Peyer's patch (tissue), 4 donors: Measurements from ENCODE around the gene ZCCHC3.

Experiments used
- POLR2A ChIP-seq, 2 donors: fragments of 450-650 bp; IDR thresholded peaks; one replicate each; pipeline ENCODE4 v1.5.1; 2017; ENCODE audit warnings: antibody characterized with exemption in 2 of 2, mild to moderate bottlenecking in 2 of 2, moderate library complexity in 2 of 2
- TF ChIP-seq, protein P1 (sequence below), 6 experiments: fragments of 450-650 bp in 4 of 6; fragments of 200-600 bp in 2 of 6; sonication (generic) in 1 of 6; IDR thresholded peaks; one replicate each; pipeline ENCODE4 v1.5.1; 2017 to 2019; ENCODE audit warnings: antibody characterized with exemption in 6 of 6, mild to moderate bottlenecking in 3 of 6, moderate library complexity in 1 of 6

DNA sequence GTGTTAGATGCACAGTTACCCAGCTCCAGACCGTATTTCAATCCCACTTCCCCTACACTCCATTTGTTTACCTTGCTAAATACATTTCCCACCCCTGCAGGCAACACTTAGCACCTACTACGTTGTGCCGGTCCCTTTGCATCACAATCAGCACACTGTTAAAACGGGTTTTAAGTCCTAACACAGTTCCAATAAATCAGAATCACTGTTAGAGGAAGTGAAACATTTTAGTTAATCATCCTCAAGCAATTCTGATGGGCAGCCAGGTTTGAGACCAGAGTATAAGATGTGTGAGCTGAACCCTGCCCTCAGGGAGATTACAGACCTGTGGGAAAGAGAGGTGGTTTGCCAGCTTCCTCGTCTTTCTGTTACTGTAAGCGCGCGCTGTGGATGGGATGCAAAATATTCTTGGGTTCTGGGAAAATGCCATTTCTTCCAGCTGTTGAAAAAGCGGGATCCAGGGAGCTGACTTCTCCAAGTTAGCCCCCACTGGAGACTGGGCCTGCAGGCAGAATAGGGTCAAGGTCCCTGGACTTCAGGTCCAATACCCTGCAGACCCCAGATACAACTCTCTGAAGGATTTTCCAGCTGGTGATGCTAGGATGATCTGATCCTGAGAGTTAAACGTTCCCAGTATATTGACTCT lies 3.1 kb downstream of the ZCCHC3 start:
- TF ChIP-seq, protein P1, sequence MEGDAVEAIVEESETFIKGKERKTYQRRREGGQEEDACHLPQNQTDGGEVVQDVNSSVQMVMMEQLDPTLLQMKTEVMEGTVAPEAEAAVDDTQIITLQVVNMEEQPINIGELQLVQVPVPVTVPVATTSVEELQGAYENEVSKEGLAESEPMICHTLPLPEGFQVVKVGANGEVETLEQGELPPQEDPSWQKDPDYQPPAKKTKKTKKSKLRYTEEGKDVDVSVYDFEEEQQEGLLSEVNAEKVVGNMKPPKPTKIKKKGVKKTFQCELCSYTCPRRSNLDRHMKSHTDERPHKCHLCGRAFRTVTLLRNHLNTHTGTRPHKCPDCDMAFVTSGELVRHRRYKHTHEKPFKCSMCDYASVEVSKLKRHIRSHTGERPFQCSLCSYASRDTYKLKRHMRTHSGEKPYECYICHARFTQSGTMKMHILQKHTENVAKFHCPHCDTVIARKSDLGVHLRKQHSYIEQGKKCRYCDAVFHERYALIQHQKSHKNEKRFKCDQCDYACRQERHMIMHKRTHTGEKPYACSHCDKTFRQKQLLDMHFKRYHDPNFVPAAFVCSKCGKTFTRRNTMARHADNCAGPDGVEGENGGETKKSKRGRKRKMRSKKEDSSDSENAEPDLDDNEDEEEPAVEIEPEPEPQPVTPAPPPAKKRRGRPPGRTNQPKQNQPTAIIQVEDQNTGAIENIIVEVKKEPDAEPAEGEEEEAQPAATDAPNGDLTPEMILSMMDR (IDR thresholded peaks at IDR 0.05): no peak
- TF ChIP-seq POLR2A (IDR thresholded peaks at IDR 0.05): no peak
